GM18861 (cell line): ENCODE measurements around the gene TTC38.

Experiments used
- ATAC-seq: cut with Tn5 transposase; IDR thresholded peaks from one replicate; pipeline ENCODE4 v1.9.1; 2021; ENCODE audit not compliant: unreplicated experiment

The TTC38 gene

DNA sequence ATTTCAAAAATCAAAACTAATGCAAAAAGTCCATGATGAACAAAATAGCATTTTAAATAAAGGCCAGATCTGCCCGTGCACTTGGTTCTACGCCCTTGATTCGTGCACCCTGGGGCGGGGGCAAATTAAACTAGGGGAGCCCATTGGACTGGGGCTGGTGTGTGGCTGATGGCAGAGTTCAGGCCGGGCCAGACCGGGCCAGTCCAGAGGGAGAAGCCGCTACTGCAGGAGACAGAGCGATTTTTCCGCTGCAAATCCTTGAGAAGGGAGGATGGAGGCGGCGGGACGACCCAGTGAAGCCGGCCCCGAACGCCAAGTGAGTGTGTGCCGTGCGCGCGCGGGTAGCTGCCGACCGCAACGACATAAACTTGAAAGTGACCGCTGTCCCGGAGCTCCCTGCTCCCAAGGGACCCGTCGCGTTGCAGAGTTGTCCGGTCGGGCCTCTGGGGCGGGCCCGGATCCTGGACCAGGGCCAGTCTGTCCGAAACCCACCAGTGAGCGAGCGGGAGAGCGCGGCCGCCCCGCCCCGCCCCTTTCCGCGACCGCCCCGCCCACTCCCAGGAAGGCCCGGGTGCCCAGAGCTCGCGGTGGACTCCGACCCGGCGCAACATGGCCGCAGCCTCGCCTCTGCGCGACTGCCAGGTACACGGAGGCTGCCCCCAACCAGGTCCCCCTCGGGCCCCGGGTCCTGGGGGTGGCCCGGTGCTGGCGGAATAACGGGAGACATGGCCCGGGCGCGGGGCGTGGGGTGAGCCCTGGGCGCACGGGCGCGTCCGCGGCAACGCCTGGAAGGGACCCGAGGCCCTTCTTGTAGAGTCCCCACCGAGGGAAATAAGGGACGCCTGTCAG, at the start of gene TTC38:
Gene TTC38, plus strand, starts transcription at position 578 of the 849 bp plus-strand sequence. Its CDS starts 32 bp downstream, at position 610.
- ATAC-seq: peak; percentile 54

DNA sequence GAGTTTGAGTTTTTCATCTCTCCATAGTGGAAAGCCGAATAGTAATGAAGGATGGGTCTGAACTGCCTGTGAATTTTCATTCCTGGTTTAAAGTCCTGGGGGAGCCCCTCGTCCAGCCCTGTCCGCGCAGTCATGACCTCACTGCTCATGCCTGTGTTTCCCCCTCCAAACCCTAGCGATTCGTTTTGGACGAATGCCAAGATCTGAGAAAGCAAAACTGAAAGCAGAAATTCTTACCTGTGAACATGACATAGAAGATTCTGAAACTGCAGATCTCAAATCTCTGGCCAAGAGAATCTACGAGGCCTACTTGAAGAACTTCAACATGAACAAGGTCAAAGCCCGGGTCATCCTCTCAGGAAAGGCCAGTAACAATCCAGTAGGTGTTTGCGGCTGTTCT, 48.2 kb upstream of the TTC38 start:
- ATAC-seq: no peak

DNA sequence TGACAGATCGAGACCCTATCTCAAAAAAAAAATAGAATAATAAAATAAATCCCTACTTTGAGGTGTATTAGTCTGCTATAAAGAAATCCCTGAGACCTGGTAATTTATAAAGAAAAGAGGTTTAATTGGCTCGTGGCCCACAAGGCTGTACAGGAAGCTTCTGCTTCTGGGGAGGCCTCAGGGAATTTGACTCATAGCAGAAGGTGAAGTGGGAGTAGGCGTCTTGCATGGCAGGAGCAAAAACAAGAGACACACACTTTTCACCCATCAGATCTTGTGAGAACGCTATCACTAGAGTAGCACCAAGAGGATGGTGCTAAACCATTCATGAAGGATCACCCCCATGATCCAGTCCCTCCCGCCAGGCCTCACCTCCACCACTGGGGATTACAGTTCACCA, 46.9 kb upstream of the TTC38 start:
- no peak for ATAC-seq

DNA sequence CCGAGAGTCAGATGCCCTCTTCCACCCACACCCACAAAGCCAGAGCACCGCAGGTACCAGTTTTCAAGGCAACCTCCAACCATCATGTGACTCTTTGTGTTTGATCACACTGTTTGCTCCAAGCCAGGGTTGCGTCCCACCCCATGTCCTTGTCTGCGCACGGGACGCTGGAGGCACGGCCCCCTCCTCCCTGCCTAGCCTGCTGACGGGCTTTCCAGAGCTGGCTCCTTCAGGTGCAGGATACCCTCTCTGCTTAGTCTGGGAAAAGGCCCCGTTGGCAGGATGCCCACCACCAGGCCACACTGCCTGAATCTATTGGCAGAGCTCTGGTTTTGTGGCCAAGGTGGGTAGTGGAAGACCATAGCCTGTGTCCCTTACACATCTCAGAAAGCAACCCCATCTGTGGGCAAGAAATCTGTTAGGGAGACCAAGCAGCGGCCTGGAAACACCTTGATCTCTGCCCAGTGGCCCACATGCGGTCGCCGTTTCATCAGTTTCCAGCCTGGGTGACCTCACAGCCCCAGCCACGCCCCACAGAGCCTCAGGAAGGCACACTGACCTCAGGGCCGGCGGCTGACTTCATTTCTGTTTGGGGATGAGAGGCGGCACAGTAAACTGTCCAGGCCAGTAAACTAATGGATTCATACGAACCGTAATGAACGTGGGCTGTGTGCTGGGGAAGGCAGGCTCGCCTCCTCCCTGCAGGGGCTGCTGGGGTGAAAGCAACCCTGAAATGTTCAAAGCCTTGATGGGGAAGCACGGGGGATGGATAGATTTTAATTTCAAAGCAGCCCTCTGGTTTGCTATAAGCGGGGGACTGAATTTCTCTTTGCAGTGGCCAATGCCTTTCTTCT, 43.5 kb upstream of the TTC38 start:
- ATAC-seq: no peak

DNA sequence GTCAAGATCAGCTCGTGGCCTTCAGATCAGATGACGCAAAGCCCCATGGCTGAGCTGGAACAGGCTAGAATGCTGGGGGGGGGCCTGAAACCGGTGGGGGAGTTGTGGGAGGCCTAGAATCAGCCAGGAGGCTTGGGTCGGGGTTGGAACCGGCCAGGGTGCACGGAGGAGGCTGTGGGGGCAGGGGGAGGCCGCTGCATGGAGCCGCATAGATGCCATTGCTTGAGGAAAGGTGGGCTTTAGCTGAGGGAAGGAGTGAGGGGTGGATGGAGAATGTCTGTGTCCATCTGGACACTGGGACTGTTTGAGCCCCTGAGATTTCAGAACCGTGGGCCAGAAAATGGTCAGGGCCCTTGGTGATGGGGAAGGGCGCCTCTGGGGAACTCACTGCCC, 42.9 kb upstream of the TTC38 start:
- no peak for ATAC-seq

DNA sequence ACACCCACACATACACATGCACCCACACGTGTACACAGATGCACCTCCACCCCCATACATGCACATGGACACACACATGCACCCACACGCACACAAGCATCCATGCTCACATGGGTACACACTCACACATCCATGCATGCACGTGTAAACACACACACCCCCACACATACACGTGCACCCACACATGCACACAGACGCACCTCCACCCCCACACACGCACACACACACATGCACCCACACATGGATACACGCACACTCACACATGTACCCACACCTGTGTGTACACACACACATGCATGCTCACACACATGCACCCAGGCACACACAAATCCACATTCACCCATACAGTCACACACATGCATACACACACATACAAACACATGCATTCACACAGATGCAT, 42.2 kb upstream of the TTC38 start:
- ATAC-seq: no peak

DNA sequence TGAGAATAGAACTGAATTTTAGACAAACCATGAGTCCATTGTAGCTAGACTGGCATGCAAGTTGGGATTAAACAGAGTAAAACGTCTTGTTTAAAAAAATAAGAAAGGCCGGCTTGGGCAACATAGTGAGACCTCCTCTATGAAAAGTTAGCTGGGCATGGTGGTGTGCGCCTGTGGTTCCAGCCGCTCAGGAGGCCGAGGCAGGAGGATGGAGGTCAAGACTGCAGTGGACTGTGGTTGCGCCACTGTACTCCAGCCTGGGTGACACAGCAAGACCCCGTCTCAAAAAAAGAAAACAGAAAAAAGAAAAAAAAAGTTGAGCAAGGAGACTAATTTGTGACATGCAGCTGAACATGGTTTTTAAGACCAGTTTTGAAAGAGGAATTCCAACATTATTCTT, 41.2 kb upstream of the TTC38 start:
- ATAC-seq: no peak

DNA sequence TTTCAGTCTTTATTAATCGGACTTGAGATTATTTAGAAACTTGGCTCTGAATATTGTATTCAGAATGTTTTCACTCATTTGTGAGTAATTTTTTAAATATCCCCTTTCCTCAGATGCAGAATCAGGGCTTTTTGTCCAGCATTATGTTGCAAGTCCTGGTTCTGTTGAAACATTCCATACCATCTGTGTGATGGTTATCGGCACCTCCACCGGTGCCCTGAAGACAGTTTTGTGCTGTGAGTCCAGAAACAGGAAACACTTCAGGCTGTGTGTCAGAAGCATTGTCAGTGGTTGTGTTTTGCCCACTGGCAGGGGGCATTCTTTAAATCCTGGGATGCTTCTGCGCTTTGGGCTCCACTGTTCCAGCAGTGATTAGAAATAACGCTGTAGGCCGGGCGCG, 38.1 kb upstream of the TTC38 start:
- ATAC-seq: no peak

DNA sequence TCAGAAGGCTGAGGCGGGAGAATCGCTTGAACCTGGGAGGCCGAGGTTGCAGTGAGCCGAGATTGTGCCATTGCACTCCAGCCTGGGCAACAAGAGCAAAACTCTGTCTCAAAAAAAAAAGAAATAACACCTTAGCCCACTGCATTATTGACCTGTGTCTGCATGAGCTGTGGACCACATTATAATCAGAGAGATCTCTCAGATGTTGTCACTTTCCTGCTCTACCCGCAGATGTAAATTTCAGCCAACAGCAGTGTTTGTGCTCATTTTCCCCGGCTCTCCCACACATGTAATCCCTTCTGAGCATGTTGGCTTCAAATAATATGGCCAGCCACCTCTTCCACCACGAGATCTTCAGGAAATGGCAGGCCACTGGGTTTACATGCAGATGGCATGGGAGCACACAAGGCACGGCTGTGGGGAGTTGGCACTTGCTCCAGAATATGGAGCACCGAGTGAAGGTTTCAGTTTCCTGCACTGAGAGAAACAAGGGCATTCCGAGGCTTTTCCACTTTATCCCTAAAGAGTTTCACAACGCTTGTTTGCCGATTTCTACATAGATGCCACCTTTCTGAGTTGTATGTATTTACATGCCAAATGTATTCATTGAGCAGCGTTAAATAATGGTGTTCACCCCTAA, 37.4 kb upstream of the TTC38 start:
- ATAC-seq: no peak

DNA sequence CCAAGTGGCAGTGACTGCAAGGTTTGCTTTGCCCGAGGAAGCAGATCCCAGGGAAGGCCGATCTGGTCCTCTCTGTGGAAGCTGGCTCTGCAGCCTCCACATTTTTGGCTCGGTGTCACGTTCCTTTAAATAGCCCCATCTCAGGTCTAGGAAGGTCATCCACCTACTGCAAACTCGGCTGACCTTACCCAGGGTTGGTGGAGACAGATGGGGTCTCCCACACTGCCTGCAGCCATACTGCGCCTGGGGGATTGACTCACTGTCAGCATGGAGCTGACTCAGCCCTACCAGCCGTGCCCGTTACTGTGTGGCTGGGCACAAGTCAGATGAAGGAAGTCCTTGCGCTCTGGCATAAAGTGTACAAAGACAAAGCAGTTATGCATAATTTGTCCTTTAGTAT, 34.6 kb upstream of the TTC38 start:
- ATAC-seq: no peak

DNA sequence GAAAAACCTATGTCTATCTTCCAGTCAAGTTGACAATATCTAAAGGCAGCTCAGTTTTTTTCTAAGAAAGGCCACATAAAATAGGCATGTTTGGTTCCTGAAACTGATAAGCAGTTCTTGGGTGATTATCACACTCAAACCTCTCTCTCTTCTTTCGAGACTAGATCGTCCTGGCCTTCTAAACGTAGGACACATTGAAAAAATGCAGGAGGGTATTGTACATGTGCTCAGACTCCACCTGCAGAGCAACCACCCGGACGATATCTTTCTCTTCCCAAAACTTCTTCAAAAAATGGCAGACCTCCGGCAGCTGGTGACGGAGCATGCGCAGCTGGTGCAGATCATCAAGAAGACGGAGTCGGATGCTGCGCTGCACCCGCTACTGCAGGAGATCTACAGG, 32.8 kb upstream of the TTC38 start:
- ATAC-seq: no peak

DNA sequence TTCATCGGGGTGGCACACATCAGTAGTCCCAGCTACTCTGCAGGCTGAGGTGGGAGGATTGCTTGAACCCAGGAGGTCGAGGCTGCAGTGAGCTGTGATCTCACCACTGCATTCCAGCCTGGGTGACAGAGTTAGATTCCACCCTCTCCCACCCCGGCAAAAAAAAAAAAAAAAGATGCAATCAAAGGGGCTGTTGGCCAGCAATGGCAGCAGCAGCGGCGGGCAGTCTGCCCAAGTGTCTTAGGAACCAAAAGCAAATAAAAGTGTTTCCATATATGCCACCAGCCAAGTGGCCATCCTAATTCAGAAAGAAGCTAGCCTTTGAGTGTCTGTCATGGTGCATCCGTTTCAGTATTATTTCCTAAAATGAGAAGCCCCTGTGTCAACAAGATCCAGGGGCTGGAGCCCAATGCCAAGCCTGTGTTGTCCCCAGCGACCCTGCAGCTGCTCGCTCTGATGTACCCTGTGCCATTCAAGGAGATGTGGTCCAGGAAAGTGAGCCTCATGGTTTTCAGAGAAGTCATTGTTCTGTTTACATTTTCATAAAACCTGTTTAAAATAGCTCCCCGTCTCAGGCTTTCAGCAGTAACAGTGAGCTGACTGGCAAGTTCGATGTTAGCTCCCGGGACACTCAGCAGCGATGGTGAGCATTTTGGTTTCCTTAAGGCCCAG, 30.2 kb upstream of the TTC38 start:
- no peak for ATAC-seq

DNA sequence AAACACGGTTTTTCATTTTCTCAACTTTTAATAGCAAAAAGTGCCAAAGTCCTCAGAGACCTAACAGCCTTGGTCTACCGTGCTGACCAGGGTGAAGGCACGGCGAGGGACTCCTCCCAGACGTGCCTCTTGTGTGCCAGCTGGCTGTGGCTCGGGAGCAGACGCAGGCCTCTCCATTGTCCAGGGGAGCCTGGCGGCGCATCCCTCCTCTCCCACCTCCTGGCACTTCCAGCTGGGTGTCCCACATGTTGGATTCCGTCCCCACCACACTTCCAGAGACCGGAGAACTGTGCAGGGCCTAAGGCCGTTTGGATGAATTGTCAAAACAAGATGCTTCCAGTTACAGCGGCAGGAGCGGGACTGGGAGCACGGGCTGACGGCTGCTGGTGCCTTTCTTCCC, 29.3 kb upstream of the TTC38 start:
- no peak for ATAC-seq

DNA sequence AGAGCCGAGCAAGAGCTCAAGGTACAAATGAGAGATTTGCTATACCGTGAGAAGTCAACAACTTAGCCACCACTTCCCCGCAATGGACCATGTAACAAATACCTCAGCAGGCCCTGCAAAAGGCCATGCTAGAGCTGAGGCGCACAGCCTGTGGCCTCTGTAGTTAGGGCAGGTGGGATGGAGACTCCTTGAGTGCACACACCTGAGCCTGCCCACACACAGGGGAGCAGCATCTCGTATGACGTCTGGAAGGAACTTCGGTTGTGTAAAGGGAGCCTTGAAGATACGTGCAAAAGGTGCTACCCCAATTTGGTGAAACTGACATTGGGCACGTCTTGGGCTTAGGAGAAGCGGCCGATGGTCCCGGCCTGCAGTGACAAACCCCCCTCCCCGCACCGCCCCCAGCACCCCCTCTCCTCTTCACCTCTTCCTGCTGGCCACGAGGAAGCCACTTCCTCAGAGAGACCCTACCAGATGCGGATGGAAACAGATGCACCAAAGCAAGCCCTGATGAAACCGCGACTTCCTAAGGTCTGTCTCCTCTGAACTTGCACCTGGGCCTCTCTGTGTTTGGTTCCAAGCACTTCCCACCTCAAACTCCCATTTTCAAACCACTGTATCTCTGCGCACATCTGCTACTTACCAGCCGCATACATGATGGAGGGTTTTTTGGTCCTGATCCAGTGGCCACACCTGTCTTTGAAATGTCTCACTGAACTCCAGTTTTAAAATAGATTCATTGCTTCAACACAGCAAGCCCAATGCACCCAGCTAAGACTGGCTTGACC, 28.4 kb upstream of the TTC38 start:
- no peak for ATAC-seq

DNA sequence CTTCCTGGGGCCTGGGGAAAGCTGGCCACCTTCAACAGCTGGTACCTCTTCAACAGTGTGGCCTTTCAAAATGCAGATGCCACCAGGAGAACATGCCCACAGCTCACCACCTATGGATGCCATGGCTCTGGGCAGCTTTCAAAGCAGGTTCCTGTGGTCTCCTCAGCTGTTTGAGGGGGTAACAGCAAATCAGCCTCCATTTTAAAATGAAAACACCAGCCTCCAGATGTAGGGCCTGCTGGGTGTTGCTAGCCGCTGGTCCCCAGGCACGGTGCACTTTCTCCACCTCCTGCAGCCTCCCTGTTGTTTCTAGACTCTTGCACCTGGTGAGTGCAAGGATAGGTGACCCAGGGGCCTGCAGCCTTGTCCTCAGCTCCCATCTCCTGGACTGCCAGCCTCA, 27.7 kb upstream of the TTC38 start:
- no peak for ATAC-seq

DNA sequence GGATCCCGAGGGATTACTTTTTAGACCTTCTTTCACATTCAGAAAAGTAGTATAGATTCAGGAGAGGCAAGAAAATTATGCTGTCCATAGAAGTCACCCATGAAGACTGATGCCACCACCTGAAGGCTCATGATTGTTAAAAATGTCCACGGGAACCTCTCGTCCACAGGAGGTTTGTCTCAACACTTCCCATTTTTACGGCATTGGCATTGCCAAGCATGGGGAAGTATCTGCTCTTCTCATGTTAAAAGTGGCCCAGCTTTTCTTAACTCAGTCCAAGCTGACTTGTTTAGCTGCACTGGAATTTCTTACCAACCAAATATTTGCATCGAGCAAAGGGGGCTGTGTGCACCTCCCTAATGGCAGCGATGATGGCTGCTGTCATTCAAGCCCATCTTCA, 27.3 kb upstream of the TTC38 start:
- ATAC-seq: no peak

DNA sequence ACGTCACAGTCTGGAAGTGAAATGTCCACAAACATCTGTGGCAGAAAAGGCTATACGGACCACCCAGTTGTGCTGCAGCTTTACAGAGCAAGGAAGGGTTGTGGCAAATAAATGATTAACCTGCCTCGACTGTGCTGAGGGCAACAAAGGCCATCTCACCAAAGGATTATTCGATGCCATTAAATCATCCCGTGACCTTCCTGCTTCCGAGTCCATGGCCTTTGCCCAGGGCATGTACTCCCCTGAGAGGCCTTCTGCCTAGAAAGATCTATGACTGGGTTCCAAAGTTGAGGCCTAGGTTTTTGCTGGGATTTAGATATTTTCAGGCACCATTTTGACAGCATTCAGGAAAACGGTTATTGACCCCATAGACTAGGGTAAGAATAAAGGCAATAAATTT, 26.9 kb upstream of the TTC38 start:
- no peak for ATAC-seq

DNA sequence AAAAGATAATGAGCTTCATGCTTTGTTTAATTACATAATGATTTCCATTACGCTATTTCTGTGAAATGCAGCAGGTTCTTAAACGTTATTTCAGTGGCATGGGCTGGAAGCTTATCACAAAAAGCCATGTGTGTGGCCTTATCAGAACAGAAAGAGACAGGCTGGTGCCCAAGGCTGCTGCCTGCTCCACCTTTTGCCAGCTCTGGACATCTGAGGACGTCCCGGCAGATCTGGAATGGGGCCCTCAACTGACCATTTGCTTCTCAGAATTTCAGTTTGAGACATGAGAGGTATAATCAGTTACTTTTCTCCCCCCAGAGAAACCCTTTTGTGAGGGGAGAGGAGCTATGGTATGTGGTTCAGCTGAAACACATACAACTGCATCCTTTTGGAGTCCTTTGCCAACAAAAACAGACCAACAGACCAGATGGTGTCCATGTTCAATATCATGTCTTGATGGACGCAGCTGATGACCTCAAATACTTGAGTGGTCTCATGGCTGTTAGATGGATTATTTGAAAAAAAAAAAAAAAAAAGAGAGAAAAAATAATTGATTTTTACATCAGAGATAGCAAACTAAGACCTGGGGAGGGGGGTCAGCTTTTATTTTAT, 26.3 kb upstream of the TTC38 start:
- ATAC-seq: no peak

DNA sequence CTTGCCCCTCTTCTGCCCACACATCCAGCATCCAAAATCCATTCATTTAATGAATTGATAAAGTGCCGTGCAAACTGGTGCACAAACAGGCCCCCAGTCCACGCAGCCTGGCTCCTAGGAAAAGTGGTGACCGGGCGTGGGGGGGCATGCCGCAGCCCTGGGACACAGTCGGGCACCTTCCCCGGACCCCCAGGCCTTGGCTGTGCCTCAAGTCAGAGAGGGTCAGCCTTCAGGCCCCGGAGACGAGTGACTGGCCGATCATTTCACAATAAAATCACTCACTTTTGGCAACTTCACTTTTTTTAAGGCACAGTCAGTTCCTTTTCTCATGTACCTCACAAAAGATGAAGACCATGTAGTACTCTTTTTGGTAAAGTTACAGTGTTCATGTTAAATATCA, 25.7 kb upstream of the TTC38 start:
- no peak for ATAC-seq

DNA sequence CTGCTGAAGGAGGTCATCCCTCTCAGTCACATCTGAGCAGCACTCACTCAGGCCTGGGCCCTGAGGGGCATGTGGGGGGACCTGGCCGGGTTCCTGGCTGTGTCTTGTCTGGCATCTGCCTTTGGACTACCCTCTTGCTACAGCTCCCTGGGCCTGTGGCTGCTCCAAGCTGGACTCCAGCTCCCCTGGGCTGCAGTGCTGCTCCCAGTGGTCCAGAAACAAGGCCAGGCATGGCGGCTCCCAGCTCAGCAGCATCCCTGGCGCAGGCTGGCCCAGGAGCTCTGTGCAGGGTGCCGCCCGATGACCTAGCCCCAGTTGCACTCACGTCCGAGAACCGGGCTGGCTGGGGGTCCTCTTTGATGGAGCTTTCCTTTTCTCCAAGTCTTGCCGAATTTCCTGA, 23.0 kb upstream of the TTC38 start:
- ATAC-seq: no peak
